ENCODE data around the gene ABCB11. TPM values are rescaled to one million over a fixed set of nuclear protein-coding genes. Genes with fewer than 3 reads are reported as not detected.
"Not testable (repeated sequence)": the region's sequence is repeated elsewhere in the genome, so short reads cannot be mapped to it uniquely, and the experiment has no call there.

ABCB11 gene
- polyA plus RNA-seq (2013, experiment 1 of 2; ENCODE audit: insufficient read length), result not detected
- polyA plus RNA-seq (2013, experiment 2 of 2; ENCODE audit: insufficient read length), result not detected

DNA sequence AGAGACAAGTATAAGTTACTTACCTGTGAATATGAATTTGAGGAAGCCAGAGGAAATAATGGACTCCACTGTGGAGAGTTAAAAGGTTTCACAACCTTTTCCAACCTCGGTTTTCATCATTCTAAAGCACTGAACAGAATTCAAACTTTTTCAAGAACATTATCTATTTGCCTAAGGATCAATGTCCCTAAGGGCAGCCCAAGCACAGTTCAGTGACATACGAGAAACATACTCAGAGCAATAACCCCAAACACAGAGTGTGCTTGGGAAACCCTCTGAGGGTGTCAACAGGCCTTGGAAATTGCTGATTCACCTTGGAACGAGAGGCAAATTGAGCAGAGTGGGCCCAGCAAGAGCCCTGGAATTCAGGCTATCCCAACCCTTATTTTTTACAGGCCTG lies at the start of gene ABCB11:
Gene ABCB11 (minus strand): TSS at position 123 of the 400 bp plus-strand sequence. CDS start 13,199 bp downstream, outside the sequence.
- DNase-seq, result no peak

DNA sequence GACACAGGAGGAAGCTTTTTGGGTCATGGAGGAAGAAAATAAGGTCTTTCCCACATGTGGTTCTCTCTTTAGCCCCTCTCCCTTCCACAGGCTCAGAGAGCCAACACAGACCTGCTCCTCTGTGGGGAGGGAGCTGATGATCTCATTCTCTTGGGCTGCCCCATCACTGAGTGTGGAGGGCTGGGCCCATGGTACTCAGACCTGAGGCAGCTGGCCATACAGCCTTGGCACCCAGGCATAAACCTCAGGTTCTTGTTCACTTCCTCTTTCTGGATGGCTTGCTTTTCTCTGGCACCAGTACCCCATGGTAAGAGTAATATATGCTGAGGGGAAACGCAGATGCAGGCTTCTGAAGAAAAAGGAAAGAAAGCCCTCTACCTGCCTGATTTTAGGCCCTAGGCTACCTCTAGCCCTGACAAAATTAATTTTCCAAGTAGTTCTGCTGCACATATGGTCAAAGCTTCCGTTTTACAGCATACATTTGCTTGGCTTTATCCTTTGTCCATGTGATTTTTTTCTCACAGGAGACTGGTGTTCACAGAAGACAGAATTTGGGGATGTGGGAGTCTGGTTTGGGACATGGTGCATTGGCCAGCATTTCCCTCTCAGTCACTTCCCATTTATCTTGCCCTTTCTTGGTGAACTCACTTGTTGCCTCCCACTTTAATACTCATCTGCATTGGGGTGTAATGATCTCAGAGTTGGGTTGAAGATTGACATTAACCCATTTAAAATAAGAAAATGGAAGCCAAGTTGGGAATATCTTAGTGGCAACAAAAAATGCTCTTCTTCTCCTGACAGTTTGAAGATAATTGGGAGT lies 49.3 kb upstream of the ABCB11 start:
- DNase-seq, result no peak

DNA sequence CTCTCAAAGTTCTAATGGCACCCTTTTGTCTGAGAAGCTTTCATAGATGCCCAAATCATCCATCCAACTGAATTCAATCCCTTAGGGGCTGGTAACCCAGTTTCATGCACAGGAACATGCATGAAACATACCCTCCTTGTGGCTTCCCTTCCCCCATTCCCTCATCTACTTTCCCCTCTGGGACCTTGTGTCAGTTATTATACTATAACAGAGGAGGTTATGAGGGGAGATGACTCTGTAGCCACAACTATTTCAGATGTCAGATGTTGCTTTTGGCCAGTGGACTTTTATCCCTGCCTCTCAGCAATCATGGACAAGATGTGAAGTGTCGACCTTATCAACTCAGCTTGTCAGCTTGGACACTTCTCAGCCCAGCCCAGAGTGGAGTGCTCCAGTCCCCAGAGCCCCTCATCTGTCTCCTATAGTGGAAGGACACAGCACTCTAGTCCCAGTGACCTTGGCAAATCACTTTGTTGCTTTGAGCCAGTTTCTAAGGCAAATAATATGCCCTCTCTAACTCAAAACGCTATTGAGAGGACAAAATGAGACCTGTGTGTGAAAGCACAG lies 46.6 kb upstream of the ABCB11 start:
- no peak for DNase-seq

DNA sequence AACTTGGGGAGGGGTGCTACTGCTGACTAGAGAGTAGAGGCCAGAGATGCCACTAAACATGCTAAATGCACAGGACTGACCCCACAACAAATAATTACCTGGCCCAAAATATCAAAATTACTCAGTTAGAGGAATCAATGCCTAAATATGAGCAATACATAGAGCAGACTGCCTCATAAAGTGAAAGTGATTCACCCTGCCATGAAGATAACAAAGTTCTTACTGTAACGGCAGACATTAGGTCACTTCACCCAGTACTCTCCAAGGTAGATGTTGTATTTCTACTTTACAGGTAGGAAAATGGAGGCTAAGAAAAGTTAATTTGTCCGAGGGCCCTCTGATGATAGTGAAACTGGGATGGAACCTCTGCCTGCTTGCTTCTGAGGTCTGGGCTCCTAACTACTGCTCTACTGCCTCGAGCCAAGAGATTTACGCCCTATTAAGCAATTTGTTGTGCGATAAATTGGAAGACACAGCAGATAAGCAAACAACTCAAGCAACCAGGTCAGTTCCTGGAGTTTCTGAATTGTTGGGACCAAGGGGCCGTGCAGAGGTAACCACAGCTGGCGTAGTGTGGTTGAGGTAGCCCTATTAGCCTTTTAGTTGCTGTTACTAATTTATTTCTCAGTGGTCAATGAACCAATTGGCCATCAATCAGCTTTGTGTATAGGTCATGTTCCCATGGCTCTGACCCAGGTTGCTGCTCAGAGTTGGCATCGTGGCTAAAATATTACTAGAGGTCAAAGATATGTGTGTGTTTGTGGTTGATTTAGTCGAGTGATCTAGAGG lies 43.0 kb upstream of the ABCB11 start:
- no peak for DNase-seq

DNA sequence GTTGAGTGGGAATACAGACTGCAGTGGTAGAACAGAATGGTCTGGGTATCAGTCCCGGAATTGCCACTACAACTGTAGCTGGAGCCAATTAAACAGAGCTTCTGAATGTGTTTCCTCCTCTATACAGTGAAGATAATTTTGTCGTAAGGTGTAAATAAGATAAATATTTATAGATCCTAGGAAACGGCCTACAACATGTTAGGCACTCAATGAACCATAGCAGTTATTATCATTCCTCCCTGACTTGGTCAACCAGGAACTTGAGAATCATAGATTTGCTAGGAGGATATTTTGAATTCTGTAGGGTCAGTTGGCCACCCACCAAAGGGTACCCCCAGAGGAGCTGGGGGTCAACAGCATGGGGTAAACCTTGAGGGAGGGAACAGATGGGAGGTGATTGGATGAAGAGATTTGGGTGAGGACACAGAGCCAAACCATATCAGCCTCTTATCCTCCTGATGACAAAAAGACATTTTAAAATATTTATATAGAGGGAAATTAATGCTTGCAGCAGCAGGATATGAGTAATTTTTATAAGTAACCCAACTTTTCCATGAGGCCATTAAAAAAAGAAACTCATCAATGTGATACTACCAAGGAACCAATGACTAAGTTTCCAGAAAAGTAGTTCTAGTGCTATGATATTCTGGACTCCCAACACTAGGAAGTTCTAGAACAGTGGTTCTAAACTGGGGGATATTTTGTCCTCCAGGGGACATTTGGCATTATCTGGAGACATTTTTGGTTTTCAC lies 42.3 kb upstream of the ABCB11 start:
- no peak for DNase-seq

DNA sequence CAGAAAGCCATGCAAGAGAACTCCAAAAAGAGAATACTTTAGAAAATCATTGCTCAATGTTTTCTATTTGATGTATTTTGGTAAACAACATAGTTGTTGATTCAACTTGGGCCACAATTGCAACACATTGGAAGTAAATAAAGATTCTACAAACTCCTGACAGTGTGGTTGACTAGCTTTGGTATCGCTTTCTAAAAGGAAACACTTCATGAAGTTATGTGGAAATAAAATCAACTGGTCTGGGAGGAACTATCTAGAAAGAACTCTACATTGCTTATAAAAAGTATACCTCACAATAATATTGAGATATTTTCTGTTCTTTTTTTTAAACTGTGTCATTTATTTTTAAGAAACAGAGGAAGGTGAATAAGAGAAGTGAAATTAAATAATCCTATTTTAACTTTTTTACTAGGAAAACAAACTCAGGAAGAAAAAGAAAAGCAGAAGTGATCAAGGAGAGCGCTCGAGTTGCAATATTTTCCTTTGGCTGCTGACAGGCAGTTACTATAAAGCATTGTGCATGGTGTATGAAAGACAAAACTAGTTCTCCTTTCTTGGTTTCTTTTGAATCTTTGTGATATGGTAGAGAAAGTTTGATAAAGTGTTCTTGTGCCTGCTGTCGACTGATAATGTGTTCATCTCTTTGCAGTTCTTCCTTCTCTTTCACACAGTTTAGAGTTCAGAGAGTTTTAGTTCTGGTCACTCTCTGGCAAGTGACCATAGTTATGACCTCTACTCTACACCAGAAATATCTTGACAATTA lies 41.2 kb upstream of the ABCB11 start:
- no peak for DNase-seq

DNA sequence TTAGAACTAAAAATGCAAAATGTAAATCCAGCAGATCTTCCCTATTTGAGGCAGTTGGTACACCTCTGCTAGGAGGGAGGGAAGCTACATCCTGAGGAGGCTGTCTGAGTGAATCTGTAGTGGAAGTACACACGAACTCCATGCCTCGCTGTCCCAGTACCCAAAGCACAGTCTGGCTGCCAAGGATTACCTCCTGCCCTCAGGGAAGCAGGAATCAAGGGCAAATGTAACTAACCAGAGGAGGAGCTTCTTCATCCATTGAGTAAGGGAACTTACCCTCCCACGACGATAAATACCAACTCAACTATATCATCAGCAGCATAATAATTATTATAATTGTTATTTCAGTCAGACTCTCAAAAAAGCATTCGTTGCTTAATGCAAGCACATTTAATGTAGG lies 40.3 kb upstream of the ABCB11 start:
- DNase-seq, result no peak

DNA sequence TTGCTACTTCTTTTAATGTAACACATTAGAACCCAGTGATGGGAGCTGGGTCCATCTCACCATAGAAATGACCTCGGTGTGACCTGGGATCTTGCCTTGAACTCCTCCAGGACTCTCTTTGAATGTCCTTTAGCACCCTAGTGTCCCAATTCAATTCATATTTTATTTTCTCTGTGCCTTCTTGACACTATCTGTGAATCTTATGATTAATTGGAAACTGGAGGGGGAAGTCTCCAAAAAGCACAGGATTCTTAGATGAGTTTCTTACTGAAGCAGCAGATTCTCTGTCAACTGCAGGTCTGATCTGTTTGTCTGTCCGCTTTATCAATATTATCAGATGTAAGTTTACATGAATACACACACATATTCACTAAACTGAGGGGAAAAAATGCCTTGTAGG lies 38.7 kb upstream of the ABCB11 start:
- DNase-seq, result no peak

DNA sequence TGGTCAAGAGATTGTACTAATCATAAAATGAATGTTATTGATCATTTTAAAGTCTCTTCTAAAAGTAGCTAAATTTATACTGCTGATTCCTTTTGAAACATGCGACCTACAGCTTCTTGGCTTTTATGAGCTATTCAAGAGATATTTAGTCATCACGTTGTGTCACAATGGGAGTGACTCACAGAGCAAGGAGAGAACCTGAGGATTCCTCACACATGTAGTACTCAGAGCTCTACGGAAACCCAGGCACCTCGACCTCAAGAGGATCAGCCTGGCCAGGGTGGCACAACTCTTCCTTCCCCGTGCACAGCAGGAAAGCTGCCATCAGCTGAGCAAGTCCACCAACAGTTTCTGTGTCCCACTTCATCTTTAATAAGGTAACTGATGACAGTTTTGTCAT lies 38.2 kb upstream of the ABCB11 start, which contains the start of gene DHRS9:
Gene DHRS9 (plus strand): TSS at position 223 of the 400 bp plus-strand sequence. CDS start 12,019 bp downstream, outside the sequence.
- peak; percentile 11 for DNase-seq

DNA sequence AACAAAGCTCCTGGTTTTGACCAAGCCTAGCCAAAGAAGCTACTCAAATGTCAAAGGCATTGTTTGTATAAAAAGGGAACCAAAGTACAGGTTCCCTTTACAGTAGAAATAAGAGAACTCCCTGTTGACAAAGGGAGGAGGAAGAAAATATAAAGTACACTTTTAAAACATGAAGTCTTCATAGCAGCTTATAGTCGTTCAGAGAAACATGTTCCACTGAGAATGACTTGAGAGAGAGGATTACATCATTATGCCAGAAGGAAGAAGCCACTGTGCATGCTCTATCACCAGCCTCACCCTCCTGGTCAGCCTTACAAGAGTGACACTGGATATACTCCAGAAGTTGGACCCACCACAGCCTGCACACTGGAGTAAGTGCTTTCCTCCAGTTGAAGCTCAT lies 35.8 kb upstream of the ABCB11 start:
- no peak for DNase-seq

DNA sequence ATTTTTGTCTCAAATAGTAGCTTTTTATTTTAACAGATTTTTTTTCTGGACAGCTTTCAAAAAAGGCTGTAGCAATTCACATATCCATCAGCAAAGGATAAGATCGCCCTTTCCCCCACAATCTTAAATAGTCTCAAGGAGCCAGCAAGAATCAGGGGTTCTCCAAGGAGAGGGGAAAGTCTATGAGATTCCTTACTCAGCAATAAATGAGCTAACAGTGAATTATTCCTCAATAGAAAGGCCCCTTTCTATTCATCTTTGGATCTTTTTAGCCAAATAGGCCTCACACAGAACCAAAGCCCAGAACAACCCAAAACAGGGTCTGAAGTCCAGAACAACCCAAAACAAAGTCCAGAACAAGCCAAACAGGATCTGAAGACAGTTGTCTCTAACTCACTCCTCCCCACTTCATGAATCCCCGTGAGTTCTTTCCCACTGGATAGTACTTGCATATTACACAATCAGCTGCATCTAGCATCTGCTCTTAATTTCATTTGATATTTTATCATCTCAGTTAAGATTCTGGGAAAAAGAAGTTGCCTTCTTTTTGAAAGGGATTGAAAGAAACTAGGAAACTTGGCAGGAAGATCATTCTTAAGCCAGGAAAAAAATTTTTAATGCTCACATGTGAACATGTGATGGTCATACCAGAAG lies 34.9 kb upstream of the ABCB11 start:
- DNase-seq, result peak; percentile 3

DNA sequence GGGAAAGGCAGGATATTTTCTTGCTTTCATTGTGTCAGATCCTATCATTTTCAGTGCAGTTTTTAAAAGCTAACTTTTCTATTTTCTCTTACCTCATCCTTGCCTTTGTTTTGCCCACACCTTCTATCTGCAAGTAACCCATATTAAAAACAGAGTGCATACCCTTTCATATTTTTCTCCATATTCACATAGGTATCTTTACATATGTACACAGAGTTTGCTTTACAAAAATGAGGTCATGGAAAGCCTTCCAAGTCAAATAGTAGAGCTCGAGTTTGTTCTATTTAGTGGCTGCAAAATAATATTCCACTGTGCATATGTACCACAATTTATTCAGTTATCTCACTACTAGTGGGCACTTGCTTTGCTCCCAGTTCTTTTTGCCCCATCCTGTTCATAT lies 34.3 kb upstream of the ABCB11 start:
- no peak for DNase-seq

DNA sequence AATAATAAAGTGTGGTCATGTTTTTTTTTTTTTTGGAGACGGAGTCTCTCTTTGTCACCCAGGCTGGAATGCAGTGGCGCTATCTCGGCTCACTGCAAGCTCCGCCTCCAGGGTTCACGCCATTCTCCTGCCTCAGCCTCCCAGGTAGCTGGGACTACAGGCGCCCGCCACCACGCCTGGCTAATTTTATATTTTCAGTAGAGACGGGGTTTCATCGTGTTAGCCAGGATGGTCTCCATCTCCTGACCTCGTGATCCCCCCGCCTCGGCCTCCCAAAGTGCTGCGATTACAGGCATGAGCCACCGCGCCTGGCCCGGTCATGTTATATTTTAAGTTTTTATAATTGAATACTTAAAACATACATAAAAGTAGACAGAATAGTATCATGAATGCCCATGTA lies 33.1 kb upstream of the ABCB11 start:
- not testable (repeated sequence) for DNase-seq

DNA sequence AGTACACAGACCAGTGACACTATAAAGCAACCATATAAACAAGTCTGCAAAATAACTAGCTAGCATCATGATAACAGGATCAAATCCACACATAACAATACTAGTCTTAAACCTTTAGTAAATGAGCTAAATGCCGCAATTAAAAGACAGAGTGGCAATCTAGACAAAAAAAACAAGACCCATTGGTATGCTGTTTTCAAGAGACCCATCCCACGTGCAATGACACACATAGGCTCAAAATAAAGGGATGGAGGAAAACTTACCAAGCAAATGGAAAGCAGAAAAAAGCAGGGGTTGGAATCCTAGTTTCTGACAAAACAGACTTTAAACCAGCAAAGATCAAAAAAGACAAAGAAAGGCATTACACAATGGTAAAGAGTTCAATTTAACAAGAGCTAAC lies 23.5 kb upstream of the ABCB11 start:
- DNase-seq, result not testable (repeated sequence)

DNA sequence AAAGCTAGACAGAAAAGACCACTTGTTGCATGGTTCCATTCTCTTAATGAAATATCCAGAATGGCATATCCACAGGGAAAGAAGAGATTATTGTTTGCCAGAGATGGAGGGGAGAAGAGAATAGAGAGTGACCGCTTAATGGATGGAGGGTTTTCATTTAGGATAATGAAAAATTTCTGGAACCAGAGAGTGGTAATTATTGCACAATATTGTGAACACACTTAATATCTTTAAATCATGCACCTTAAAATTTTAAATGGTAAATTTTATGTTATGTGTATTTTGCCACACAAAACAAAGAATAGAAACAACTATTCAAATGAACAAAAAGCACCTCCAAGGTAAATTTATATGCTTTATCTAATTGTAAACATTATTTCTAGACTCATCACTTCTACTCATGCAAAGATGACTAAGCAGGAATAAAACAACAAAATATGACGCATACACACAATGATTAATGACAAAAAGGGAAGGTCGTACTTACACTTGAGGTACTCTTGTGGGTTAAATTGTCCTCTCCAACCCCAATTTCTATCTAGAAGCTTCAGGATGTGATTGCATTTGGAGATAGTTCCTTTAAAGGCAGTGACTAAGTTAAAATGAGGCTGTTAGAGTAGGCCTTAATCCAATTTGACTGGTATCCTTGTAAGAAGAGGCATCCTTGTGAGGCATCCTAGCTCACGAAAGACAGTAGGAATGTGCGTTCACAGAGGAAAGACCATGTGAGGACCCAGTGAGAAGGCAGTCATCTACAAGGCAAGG lies 19.5 kb upstream of the ABCB11 start:
- no peak for DNase-seq

DNA sequence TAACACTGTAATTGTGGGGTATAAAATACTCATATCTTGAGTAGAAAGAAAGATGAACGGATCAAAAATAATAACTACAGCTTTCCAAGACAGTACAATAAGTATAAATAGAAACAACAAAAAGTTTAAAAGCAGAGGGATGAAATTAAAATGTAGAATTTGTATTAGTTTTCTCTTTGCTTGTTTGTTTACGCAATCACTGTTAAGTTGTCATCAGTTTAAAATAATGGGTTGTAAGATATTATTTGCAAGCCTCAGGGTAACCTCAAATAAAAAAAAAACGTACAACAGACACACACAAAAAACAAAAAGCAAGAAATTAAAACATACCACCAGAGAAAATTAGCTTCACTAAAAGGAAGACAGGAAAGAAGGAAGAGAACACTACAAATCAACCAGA lies 18.0 kb upstream of the ABCB11 start:
- no peak for DNase-seq

DNA sequence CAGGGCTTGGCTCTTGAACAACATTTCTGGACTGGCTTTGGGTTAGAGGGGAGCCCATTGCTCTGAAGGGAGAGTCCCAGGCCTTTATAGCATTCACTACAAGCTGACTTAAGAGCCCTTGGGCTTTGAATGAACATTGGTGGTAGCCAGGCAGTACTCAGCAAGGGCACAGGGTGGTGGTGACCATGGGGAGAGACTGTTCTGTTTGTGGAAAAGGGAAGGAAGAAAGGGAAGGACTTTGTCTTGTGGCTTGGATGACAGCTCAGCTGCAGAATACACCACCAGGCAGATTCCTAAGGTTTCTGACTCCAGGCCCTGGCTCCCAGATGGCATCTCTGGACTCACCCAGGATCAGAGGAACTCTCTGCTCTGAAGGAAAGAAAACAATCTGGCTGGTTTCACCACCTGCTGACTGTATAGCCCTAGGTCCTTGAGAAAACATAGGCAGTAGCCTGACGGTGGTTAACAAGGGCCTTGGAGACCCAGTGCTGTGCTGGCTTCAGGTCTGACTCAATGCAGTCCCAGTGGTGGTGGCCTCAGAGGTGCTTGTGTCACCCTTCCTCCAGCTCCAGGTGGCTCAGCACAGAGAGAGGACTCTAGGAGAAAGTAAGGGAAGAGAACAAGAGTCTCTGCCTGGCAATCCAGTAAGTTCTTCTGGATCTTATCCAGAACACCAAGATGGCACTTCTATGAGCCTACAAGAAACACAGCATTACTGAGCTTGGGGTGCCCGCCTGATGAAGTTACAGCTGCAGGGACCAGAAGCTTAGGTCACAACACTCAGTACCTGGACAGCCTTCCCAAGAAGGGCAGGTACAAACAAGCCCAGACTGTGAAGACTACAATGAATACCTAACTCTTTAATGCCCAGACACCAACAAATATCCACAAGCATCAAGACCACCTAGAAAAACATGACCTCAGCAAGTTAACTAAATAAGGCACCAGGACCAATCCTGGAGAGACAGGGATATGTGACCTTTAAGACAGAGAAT lies 16.4 kb upstream of the ABCB11 start:
- DNase-seq, result no peak

DNA sequence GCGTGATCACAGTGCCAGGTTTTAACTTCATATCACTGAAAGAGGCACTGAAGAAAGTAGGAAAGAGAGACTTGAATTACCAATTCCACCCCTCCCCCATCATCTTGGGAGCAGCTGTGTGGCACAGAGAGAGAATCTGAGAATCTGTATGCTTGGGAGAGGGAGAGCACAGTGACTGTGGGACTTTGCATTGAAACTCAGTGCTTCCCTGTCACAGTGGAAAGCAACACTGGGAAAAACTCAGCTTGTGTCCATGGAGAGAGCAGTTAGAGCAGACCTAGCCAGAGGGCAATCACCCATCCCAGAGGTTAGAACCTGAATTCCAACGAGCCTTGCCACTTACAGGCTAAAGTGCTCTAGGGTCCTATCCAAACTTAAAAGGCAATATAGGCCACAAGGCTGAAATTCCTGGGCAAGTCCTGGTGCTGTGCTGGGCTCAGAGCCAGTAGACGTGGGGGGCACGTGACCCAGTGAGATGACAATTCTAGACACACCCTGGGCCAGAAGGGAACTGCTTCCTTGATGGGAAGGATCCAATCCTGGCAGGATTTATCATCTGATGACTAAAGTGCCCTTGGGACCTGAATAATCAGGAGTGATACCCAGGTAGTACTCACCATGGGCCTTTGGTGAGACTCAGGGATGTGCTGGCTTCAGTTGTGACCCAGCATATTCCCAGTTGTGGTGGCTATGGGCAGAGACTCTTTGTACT lies 15.5 kb upstream of the ABCB11 start:
- DNase-seq, result no peak

All from fibroblast of skin of abdomen (primary cell).